Measurements from ENCODE around the gene RTL1.

GRCh38 chr14:100872259-100873095, 31.0 kb downstream of the RTL1 start:
- TF ChIP-seq CTCF (IDR thresholded peaks at IDR 0.05; ENCODE audit: low read depth, low read length, poor library complexity, severe bottlenecking), result no peak
- TF ChIP-seq EZH2phosphoT487 (IDR thresholded peaks at IDR 0.05; ENCODE audit: borderline replicate concordance, low read length), result no peak

Measured in DOHH2 (cell line).